SIG-M5 (cell line): ENCODE measurements around the gene CWC15.
"Not testable (repeated sequence)": the region's sequence is repeated elsewhere in the genome, so short reads cannot be mapped to it uniquely, and the experiment has no call there.

Experiments
- DNase-seq: peaks from one replicate; lab custom pipeline; 2025; lab: John Stamatoyannopoulos, UW

Gene CWC15

GRCh38 chr11:94913718-94914394 is 59.5 kb downstream of the CWC15 start:
- not testable (repeated sequence) for DNase-seq

- DNase-seq = no peak
Observed at GRCh38 chr11:94912806-94913205, 60.5 kb downstream of the CWC15 start.
